C1 segment of cervical spinal cord (tissue), 14 donors: ENCODE measurements around the gene KCNQ4.

Experiments
- DNase-seq, 14 donors: peaks; one replicate each; lab custom pipeline; 2025; lab: John Stamatoyannopoulos, UW

KCNQ4 gene

DNA sequence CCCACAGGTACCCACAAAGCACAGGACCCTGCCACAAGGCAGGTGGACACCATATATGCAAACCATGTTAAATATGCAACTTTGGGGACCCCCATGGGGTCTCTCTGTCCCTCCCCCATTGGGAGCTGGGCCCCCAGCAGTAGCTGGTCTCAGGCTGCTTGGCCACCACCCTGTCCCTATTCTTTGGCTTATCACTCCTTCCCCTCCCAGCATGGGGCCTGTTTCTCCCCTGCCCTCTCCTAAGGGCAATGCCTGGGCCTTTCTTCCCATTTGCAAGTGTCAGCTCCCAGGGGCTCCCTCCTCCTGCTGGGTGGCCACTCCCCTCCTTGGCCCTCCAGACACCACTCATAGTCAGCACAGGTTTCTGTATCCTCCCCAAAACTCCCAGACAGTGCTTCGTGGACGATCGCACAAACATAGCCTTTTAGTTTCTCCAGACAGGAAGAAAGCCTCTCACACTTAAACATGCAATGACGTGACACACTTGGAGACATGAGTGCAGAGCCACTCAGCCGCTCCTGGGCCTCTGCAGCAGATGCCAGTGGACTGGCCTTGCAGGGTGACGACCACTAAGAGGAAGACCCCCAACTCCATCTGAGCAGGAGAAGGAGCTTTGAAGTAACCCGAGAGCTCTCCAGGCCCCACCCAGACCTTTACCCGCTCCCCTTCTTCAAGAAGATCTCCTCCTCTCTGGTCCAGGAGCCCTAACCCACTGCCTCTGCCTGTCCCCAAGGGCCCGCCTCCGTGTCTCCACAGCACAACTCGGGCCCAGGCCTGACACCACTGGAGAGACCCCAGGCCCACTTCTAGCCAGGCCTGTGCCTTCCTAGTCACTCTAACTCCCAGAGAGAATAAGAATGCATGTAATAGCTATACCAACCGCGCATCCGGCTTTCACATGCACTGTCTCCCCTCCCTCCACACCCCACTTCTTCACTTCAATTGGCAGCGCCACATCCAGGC is 55.7 kb downstream of the KCNQ4 start:
- DNase-seq: no peak

- DNase-seq: no peak
Observed at GRCh38 chr1:40839943-40840335, 56.4 kb downstream of the KCNQ4 start.

GRCh38 chr1:40840526-40841323 is 57.1 kb downstream of the KCNQ4 start:
- no peak for DNase-seq

GRCh38 chr1:40841602-40842001 is 58.0 kb downstream of the KCNQ4 start:
- DNase-seq: no peak

DNA sequence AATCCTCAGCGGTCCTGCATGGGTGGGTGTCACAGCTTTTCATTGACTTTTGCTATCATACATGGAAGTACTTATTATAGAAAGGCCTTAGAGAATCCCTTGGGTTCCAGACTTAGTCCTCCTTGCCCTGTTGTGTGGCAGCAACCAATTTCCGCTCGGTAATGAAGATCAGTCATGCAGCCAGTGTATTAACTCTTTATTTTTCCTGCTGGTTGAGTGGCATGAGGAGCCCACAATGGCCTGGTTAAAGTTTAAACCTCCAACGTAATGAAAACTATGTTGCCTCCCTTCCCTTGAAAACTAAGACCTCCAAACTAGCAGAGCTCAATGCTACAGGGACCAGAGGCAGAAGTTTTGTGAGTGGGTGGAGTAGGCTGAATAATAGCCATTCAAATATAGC is 58.6 kb downstream of the KCNQ4 start:
- DNase-seq: no peak

- DNase-seq: no peak
Observed at GRCh38 chr1:40842691-40843090, 59.1 kb downstream of the KCNQ4 start.

GRCh38 chr1:40844079-40844478 is 60.5 kb downstream of the KCNQ4 start:
- no peak for DNase-seq

- DNase-seq: no peak
Observed at GRCh38 chr1:40844887-40845878, 61.6 kb downstream of the KCNQ4 start.

DNA sequence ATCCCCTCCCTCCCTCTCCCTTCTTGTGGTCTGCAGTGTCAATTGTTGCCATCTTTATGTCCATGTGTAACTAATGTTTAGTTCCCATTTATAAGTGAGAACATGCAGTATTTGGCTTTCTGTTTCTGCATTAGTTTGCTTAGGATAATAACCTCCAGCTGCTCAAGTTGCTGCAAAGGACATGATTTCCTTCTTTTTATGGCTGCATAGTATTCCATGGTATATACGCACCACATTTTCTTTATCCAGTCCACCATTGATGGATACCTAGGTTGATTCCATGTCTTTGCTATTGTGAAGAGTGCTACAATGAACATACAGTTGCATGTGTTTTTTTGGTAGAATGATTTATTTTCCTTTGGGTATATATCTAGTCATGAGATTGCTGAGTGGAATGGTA is 62.3 kb downstream of the KCNQ4 start:
- no peak for DNase-seq

DNA sequence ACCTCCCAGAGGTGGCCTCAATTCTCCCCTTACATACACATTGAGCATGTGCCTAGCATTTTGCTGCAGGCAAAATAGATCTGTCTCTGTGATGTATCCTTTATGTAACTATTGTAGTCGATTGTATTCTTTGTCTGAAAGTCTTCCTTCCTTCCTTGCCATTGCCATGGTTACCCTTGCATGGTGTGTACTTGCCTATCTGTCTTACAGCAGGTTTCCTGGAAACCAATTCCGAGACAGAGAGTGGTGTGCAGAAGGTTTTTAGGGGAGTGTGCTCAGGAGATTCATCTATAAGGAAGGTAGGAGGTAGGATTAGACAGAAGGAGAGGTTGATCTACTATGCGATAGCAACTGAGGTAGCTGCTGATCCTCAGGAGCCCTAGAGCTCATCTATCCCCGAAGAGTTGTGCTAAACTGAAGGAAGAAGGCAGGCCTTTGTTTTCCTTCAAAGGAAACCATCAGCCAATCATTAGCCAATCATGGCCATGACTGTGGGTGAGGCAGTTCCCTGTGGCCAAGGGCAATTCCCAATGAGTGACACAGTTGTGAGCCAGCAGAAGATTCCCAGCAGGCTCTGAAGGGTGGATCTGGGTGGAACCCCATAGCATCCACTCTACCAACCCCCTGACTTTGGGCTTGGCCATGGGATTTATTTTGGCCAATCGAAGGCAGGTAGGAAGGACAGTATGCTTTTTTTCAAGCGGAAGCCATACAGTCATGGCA is 63.6 kb downstream of the KCNQ4 start:
- DNase-seq: no peak

GRCh38 chr1:40848530-40849189 is 65.1 kb downstream of the KCNQ4 start:
- peak in 9 of 14 donors; percentile 8 to 52 (median 16) for DNase-seq

- peak in 12 of 14 donors; percentile 11 to 63 (median 32) for DNase-seq
Observed at GRCh38 chr1:40849801-40850592, 66.4 kb downstream of the KCNQ4 start.

DNA sequence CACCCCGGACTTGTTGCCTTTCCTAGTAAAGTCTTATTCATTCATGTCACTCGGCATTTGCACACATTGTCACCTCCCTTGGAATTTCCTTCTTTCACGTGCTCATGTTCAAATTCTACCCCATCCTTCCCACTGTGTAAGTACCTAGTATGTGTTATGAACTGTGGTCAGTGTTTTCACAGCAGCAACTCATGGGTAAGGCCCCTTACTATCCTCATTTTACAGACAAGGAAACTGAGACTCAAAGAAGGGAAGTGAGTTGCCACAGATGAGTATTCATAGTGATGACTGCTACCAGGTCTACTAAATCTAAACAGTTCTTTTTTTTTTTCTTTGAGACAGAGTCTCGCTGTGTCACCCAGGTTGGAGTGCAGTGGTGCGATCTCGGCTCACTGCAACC is 68.1 kb downstream of the KCNQ4 start:
- DNase-seq: no peak

DNA sequence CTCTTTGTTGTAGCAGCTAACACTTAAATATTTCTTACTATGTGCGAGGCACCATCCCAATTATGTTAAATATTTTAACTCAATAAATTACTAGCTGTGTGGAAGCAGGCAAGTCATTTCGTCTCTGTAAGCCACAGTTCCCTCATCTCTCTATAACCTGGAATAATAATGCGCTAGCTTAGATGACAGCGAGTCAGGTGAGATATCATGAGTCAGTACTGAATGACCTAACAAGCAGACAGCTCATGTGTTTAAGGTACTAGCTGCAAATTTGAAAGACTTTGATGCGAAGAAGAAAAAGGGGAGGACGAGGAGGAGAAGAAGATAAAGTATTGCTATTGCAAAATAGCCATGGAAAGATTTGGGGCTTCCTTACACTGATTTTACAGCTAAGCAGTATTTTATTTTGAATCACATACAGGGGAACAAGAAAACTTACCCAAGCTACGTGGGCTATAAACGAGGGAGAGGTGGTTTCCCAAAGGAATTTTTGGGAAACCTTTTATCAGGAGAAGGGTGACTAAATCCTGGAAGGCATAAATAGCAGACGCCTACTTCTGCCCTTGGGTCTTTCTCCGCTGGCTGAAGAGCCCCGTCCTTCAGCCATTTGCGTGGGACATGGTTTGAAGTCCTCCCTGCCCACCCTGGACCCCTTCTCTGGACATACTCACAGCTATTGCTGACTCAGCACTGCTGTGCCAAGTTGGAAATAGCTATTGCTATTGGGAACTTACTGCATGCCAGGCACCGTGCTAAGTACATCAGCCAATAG is 69.7 kb downstream of the KCNQ4 start:
- no peak for DNase-seq

DNA sequence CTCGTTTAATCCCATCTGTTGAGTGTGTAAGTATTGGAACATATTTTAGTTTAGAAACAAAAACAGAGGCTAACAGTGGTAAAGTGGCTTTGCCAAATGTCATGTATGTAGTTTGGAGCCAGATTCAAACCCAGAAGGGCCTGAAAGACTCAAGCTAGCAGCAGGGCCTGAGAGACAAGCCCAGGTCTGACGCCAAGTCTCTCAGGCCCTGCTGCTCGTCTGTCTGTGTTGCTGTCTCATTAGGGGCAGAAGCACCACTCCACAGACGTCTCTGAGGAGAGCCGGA is 70.2 kb downstream of the KCNQ4 start:
- DNase-seq: no peak

DNA sequence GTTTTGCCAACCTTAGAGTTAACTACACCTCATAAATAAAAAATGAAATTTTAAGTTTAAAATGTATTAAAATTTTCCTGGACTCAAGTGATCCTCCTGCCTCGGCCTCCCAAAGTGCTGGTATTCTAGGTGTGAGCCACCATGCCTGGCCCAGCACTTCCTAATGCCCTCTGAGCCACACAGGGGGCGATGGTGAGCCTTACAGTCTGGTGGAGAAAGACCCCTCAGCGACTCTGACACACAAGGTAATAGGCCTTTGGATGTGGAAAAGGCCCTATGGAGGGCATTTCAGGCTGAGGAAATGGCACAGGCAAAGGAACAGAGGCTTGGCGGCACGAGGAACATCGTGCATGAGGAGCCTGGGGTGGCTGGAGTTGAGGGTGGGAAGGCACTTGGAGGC is 71.9 kb downstream of the KCNQ4 start:
- DNase-seq: no peak

DNA sequence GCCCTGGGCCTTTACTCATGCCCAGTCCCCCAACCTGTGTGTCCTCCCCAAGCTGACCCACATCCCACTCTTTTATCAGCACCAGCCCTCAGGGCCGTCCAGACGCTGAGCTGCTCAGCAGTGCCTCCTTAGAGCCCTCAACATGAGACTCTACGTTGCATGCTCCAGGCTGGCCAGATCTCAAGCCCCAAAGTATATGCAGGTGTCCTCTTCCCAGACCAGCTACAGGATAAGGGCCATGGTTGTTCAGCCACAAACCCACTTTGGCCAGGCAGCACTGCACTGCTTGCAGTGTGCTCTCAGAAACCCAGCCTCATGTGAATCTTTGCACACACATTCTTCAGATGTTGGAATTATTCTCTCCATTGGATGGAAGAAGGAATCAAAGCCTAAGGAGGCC is 72.5 kb downstream of the KCNQ4 start:
- DNase-seq: no peak

DNA sequence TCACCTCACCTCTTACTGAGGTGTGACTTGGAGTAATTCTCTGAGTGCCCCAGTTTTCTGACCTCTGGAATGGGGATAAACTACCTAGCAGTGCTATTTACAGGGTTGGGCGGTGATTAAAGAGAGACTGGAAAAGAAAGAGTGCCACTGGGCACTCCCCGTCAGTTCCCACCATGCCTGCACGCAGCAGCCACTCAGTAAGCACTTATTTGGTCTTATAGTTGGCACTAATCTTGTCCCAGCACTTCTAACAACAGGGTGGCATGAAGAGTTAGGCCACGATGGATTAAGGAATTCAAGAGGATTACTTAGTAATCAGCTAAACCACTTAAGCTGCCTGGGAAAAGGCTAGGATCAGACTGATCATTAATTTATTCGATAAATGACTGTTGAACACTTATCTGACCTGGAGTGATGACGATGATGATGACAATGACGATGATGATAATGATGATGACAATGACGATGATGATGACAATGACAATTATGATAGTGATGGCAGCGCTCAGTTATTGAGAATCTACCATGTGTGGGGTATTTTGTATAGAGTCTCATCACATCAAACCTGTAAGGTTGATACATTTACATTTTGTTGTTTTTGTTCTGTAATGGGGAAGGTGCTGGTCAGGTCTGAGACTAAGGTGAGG is 73.2 kb downstream of the KCNQ4 start:
- DNase-seq: no peak
